Immature natural killer cell (primary cell): Measurements from ENCODE around the gene CELA1. TPM values are rescaled to one million over a fixed set of nuclear protein-coding genes. Genes with fewer than 3 reads are reported as not detected.

ENCODE experiments used
- DNase-seq, 3 donors: peaks; one replicate each; pipeline ENCODE4 v3.0.0; 2022; ENCODE audit warnings: mixed read lengths in 1 of 3
- H3K27ac Mint-ChIP-seq, 6 donors: one replicate each; pipeline ENCODE4 v1.8.0; 2020; ENCODE audit warnings: mixed read lengths in 6 of 6, mild to moderate bottlenecking in 5 of 6, inconsistent platforms in 4 of 6, moderate library complexity in 3 of 6
- H3K27me3 Mint-ChIP-seq, 3 donors: one replicate each; pipeline ENCODE4 v1.8.0; 2020 to 2021; ENCODE audit warnings: low read depth in 3 of 3, mild to moderate bottlenecking in 3 of 3, mixed read lengths in 3 of 3, moderate library complexity in 3 of 3, inconsistent platforms in 1 of 3
- H3K36me3 Mint-ChIP-seq, 3 donors: one replicate each; pipeline ENCODE4 v1.8.0; 2020; ENCODE audit warnings: mixed read lengths in 3 of 3, inconsistent platforms in 2 of 3, mild to moderate bottlenecking in 2 of 3
- H3K4me1 Mint-ChIP-seq, 2 donors: one replicate each; pipeline ENCODE4 v1.8.0; 2020; ENCODE audit warnings: inconsistent platforms in 2 of 2, mild to moderate bottlenecking in 2 of 2, mixed read lengths in 2 of 2, moderate library complexity in 1 of 2
- H3K4me3 Mint-ChIP-seq, 5 donors: one replicate each; pipeline ENCODE4 v1.8.0; 2020; ENCODE audit warnings: mild to moderate bottlenecking in 5 of 5, mixed read lengths in 5 of 5, inconsistent platforms in 3 of 5, moderate library complexity in 3 of 5
- H3K9me3 Mint-ChIP-seq, 6 donors: one replicate each; pipeline ENCODE4 v1.8.0; 2020; ENCODE audit warnings: mild to moderate bottlenecking in 6 of 6, mixed read lengths in 6 of 6, inconsistent platforms in 4 of 6, moderate library complexity in 3 of 6
- polyA plus RNA-seq, 3 donors: library from polyadenylated mRNA; unstranded; fragments of 300-500 nt; fragmentation: Illumina TruSeq; gene quantifications; one replicate each; pipeline ENCODE4 v1.2.3, GENCODE V29; 2021

The CELA1 gene
- polyA plus RNA-seq, 3 donors from 2014 or later: 0.37 to 1.00 TPM; not detected in 1

DNA sequence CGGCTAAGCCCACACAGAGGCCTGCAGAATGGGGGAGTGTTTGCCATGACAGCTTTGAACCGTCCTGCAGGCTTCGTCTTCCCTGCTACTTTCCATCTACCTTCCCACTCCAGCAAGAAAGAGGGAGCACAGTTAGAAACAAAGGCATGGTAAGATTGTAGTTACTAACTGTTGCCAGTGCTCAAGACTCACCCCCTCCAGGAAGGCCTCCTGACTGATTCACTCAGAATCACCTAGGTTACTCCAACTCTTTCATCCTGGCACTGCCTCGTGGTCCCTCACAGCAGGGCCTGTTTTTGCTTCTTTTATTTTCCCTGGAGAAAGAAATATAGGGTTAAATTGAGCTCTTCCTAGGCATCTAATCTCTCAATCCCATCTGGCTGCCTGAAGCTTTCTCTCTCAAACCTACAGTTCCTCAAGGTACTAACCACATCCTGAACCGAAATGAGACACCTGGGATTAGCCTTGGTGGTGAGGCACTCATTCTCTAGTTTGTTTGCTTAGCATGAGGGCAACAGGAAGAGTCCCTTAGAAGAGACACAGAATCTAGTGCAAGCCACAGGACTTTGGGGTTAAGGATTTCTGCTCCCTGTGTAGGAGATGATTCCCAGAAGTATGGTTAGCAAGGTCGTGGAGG lies 36.9 kb upstream of the CELA1 start:
- Mint-ChIP-seq H3K4me3 (no peak overlapping the region), H3K9me3 (no peaks in the 10 kb centered on the region), H3K27ac (peak overlapping the region in 2 of 6 donors; percentile 32 to 40), H3K27me3 (no peaks in the 10 kb centered on the region), H3K4me1 (peaks cover 22 to 27% of the 10 kb centered on the region in 2 donors), H3K36me3 (peaks cover 23 to 50% (median 47%) of the 10 kb centered on the region in 3 donors)
- DNase-seq: no peak

DNA sequence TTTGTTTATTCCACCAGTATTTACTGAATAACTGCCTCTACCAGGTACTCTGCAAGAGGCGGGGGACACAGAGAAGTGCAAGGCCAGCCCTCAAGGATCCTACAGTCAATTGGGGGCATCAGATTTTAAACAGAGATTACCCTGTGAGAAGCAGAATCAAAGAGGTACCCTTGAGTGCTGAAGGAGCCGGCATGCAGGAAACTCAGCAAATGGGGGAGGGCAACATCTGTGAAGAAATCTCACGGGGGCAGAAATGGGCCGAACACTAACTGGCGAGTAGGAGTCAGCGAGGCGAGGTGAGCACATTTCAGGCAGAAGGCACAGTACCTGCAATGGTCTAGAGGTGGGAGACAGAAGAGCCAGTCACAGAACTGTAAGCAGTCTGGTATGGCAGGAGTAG lies 35.7 kb upstream of the CELA1 start:
- H3K9me3 Mint-ChIP-seq: no peaks in the 10 kb centered on the region
- H3K4me3 Mint-ChIP-seq: no peak overlapping the region
- H3K27me3 Mint-ChIP-seq: no peaks in the 10 kb centered on the region
- H3K4me1 Mint-ChIP-seq: peaks cover 14 to 16% of the 10 kb centered on the region in 2 donors
- peak overlapping the region in 1 of 6 donors; percentile 31 for H3K27ac Mint-ChIP-seq
- DNase-seq: no peak
- peaks cover 29 to 61% (median 59%) of the 10 kb centered on the region in 3 donors for H3K36me3 Mint-ChIP-seq

DNA sequence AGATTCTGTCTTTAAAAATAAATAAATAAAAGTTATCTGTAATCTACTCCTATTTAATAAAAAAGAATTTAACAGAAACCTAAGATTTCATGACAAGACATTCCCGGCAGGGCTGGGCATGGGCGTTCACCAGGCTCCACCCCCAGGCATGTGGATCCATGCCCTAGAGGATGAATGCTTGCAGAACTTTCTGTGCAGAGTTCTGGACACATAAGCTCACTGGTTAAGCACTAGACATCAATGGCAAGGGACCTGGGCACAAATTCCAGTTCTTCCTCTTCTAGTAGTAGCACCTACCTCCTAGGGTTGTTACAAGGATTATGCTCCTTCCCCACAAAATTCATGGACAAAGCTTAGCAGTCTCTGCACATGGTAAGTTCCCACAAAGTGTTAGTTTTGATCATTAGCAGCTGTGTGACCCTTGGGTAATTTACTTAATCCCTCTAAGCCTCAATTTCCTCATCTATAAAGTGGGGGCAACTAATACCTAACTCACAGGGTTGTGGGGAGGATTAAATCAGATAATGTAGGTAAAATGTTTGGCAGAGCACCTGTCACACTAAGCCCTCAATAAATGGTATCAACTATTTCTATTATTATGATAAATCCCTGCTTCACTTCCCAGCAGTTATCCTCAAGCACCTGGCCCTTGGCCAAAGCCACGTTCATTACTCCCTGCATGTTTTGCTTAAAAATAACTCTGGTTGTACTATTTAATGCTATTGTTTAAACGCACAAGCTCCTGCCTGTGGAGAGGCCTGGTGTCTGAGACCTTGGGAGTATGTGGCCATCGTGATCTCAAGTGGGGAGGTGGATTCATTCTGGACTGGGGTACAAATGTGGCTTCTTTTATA lies 35.0 kb upstream of the CELA1 start:
- peaks cover 10 to 12% of the 10 kb centered on the region in 2 donors for H3K4me1 Mint-ChIP-seq
- H3K27ac Mint-ChIP-seq: peak overlapping the region in 1 of 6 donors; percentile 47
- H3K36me3 Mint-ChIP-seq: peaks cover 29 to 67% (median 58%) of the 10 kb centered on the region in 3 donors
- H3K9me3 Mint-ChIP-seq: no peaks in the 10 kb centered on the region
- no peak overlapping the region for H3K4me3 Mint-ChIP-seq
- no peaks in the 10 kb centered on the region for H3K27me3 Mint-ChIP-seq
- DNase-seq: no peak

DNA sequence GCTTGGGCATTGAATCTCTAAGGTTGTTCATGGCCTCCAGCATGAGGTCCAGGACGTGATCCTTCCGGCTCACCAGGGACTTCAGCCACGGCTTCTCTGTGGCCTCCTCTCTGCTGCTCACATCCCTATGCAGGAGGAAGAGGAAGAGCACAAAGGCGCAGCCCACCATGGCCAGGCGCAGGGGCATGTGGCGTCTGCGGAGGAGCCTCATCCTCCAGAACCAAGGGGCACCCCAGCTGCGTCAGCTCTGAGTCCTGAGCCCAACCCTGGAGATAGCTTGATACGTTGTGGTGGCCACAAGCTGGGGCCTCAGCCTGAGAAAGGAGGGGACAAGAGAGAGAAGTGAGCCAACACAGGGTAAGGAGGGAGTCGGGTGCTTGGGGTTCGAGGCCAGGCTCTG lies 33.1 kb upstream of the CELA1 start:
- no peak overlapping the region for H3K27ac Mint-ChIP-seq
- no peaks in the 10 kb centered on the region for H3K27me3 Mint-ChIP-seq
- H3K4me3 Mint-ChIP-seq: no peak overlapping the region
- peaks cover 36 to 70% (median 58%) of the 10 kb centered on the region in 3 donors for H3K36me3 Mint-ChIP-seq
- H3K9me3 Mint-ChIP-seq: no peaks in the 10 kb centered on the region
- H3K4me1 Mint-ChIP-seq: peaks cover 5 to 6% of the 10 kb centered on the region in 2 donors
- no peak for DNase-seq

DNA sequence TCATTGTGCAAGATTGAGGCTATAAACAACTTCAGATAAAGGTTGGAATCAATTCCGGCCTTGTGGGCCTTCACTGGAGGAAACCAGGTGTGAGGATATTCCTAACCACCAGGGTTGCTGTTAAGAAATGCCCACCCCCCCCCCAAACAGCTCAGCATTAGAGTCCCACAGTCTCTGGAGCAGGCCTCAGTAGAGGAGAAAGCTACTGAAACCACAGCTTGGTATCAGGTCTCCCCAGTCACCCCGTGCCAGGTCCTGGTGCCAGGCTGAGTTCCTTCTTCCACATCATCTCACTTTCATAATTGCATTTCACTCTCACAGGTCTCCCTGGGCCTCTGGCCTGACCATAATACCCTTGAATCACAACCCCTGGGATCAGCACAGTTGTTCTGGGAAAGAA lies 32.3 kb upstream of the CELA1 start:
- no peak overlapping the region for H3K4me3 Mint-ChIP-seq
- no peaks in the 10 kb centered on the region for H3K27me3 Mint-ChIP-seq
- peaks cover 5 to 6% of the 10 kb centered on the region in 2 donors for H3K4me1 Mint-ChIP-seq
- peaks cover 38 to 75% (median 59%) of the 10 kb centered on the region in 3 donors for H3K36me3 Mint-ChIP-seq
- no peak for DNase-seq
- peak overlapping the region in 1 of 6 donors; percentile 62 for H3K27ac Mint-ChIP-seq
- H3K9me3 Mint-ChIP-seq: no peaks in the 10 kb centered on the region

DNA sequence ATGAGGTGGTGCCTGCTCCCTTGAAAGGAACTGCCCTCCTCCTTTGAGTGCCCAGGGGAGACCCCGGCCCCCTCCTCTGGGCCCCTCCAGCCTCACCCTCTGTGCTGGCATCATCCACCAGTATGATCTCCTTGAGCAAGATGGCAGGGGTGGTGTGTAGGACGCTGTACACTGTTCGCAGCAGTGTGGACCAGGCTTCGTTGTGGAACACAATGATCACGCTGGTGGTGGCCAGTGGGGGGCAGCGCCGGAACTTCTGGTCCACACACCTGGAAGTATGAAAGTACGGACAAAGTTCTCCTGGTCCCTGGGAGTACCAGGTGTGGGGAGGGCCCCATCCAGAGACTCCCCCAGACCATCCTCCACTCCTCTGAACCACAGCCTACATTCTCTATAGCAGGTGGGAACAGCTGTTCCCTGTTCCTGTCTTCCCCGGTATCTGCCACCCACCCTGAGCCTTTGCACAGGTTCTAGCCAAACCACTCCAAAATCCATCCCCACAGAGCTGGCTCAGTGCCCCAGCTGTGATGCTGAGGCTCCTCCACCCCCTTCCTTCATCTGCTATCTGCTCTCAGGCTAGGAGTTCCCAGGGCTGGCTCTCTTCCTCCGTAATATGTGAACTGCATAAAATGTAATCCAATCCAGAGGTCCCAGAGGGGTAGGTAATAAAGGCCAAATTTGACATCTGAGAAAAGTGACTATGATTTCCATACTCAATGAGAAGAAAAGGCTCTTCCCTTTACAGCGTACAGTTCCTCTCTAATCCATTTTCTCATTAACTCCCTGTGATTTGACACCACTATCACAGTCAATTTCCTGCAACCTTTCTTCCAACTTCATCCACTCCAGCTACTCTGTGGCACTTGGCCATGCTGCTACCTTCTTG lies 30.9 kb upstream of the CELA1 start:
- Mint-ChIP-seq H3K9me3 (no peaks in the 10 kb centered on the region), H3K4me3 (no peak overlapping the region), H3K36me3 (peaks cover 38 to 76% (median 58%) of the 10 kb centered on the region in 3 donors), H3K27me3 (no peaks in the 10 kb centered on the region), H3K27ac (peak overlapping the region in 2 of 6 donors; percentile 47 to 57), H3K4me1 (peaks cover 5 to 6% of the 10 kb centered on the region in 2 donors)
- DNase-seq: no peak

DNA sequence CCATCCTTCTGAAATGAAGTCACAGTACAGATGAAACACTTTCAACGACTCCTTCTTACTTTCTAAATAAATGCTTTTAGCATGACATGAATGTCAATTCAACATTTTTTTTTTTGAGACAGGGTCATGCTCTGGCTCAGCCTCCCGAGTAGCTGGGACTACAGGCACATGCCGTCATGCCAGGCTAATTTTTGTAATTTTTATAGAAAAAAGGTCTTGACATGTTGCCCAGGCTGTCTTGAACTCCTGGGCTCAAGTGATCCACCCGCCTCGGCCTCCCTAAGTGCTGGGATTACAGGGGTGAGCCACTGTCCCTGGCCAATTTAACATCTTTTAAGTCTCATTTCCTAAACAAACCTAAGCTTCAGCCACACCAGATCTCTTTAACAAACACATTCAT lies 28.4 kb upstream of the CELA1 start:
- Mint-ChIP-seq H3K27ac (peak overlapping the region in 3 of 6 donors; percentile 38 to 84 (median 59)), H3K4me3 (no peak overlapping the region), H3K4me1 (peaks cover 17 to 20% of the 10 kb centered on the region in 2 donors), H3K27me3 (peaks cover 0 to 5% (median 5%) of the 10 kb centered on the region in 3 donors), H3K9me3 (no peaks in the 10 kb centered on the region), H3K36me3 (peaks cover 37 to 72% (median 58%) of the 10 kb centered on the region in 3 donors)
- no peak for DNase-seq

DNA sequence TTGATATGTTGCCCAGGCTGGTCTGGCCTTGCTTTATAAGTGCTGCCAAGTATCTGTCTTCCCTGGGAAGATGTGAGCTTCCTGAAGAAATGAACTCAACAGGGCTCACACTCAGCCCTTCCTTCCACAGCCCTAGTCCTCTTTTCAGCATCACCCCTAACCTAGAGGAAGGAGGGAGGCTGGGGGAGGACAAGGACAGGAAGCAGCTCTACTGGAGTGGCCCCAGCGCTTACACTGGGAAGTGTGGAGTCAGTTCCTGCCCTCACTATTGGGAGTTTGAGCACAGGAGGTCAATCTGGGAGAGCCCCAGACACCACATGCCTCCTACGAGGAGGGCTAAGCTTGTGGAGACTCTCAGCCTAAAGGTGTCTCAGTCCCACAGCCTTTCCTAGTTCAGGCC lies 27.9 kb upstream of the CELA1 start:
- peaks cover 37 to 68% (median 58%) of the 10 kb centered on the region in 3 donors for H3K36me3 Mint-ChIP-seq
- no peak overlapping the region for H3K4me3 Mint-ChIP-seq
- H3K27ac Mint-ChIP-seq: peak overlapping the region in 2 of 6 donors; percentile 59 to 84
- peaks cover 5% of the 10 kb centered on the region in 3 donors for H3K27me3 Mint-ChIP-seq
- no peaks in the 10 kb centered on the region for H3K9me3 Mint-ChIP-seq
- DNase-seq: no peak
- H3K4me1 Mint-ChIP-seq: peaks cover 22 to 25% of the 10 kb centered on the region in 2 donors

DNA sequence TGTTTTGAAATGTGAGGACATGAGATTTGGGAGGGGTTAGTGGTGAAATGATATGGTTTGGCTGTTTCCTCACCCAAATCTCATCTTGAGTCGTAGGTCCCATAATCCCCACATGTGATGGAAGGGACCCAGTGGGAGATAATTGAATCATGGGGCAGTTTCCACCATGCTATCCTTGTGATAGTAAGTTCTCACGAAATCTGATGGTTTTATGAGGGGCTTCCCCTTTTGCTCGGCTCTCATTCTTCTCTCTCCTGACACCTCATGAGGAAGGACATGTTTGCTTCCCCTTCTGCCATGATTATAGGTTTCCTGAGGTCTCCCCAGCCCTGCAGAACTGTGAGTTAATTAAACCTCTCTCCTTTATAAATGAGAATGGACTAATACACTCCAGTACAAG lies 26.7 kb upstream of the CELA1 start:
- Mint-ChIP-seq H3K4me3 (no peak overlapping the region), H3K9me3 (no peaks in the 10 kb centered on the region), H3K27ac (peak overlapping the region in 4 of 6 donors; percentile 36 to 94 (median 70)), H3K4me1 (peaks cover 33 to 36% of the 10 kb centered on the region in 2 donors), H3K36me3 (peaks cover 32 to 59% (median 51%) of the 10 kb centered on the region in 3 donors), H3K27me3 (peaks cover 11 to 15% (median 14%) of the 10 kb centered on the region in 3 donors)
- DNase-seq: no peak

DNA sequence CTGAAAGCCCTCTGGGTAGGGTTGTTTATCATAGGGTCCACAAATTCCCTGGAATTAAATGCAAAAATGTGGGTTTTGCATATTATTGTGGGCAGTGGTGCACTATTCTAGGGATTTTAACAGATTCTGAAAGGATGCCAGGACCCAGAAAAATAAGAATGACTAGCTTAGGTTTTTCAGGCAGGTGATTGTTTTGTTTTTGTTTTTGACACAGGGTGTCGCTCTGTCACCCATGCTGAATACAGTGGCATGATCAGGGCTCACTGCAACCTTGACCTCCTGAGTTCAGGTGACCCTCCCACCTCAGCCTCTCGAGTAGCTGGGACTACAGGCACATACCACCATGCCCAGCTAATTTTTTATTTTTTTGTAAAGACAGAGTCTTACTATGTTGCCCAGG lies 25.5 kb upstream of the CELA1 start:
- Mint-ChIP-seq H3K9me3 (no peaks in the 10 kb centered on the region), H3K27ac (peak overlapping the region in 5 of 6 donors; percentile 25 to 99 (median 89)), H3K36me3 (peaks cover 28 to 47% (median 40%) of the 10 kb centered on the region in 3 donors), H3K27me3 (peaks cover 11 to 20% (median 14%) of the 10 kb centered on the region in 3 donors), H3K4me1 (peaks cover 40 to 46% of the 10 kb centered on the region in 2 donors), H3K4me3 (no peak overlapping the region)
- DNase-seq: no peak

DNA sequence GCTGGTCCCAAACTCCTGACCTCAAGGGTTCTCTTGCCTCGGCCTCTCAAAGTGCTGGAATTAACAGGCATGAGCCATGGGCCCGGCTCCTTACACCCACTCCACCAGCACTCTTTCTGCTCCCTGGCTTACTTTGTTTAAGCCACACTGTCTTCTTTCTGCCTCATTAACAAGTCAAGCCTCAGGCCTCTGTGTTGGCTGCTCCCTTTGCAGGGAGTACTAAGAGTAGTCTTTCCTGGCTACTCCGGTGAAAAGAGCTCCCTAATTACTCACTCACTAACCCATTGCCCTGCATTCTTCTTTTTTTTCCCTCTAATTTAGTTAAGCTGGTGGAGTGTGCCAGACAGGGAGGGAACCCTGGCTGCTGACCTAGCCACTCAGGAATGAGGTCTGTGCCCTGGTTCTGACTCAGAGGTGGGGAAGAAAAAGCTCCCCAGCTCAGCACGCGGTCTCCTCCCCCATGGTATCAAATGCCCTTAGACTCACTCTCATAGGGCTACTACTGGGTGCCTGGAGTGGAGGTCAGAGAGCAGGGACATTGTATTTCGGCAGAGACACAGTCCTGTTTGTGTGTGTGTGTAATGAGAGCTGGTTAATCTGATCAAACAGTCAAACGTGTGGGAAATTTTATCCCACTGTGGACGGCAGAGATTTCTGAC lies 24.9 kb upstream of the CELA1 start:
- Mint-ChIP-seq H3K9me3 (no peaks in the 10 kb centered on the region), H3K36me3 (peaks cover 28 to 42% (median 41%) of the 10 kb centered on the region in 3 donors), H3K27ac (peak overlapping the region in 5 of 6 donors; percentile 86 to 99 (median 89)), H3K4me3 (peak overlapping the region in 2 of 5 donors; percentile 51 to 67), H3K27me3 (peaks cover 11 to 21% (median 15%) of the 10 kb centered on the region in 3 donors), H3K4me1 (peaks cover 40 to 46% of the 10 kb centered on the region in 2 donors)
- DNase-seq: no peak

DNA sequence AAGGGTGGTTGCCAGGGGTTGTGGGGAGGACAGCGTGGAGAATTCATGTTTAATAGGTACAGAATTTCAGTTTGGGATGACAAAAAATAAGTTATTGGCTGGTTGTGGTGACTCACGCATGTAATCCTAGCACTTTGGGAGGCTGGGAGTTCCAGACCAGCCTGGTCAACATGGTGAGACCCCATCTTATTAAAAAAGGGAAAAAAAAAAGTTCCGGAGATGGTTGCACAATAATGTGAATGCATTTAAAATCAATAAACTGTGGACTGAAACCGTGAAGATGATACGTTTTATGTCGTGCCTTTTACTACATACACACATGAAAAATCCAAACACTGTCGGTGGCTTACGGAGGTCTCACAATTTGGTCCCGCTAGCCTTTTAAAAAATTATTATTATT lies 24.2 kb upstream of the CELA1 start:
- peaks cover 11 to 21% (median 16%) of the 10 kb centered on the region in 3 donors for H3K27me3 Mint-ChIP-seq
- DNase-seq: no peak
- H3K4me3 Mint-ChIP-seq: peak overlapping the region in 1 of 5 donors; percentile 21
- peaks cover 28 to 45% (median 45%) of the 10 kb centered on the region in 3 donors for H3K36me3 Mint-ChIP-seq
- H3K27ac Mint-ChIP-seq: peak overlapping the region in 5 of 6 donors; percentile 32 to 99 (median 99)
- H3K9me3 Mint-ChIP-seq: no peaks in the 10 kb centered on the region
- H3K4me1 Mint-ChIP-seq: peaks cover 40 to 46% of the 10 kb centered on the region in 2 donors
